ENCODE data around the gene CXorf38. TPM values are rescaled to one million over a fixed set of nuclear protein-coding genes. Genes with fewer than 3 reads are reported as not detected.

Gene CXorf38
- total and polyA plus RNA-seq, 2 donors (not counting 1 experiment from before 2014, with no cell fraction given) = 26.4 to 28.1 TPM

GRCh38 chrX:40628506-40628905 lies 18.9 kb downstream of the CXorf38 start:
- no peak overlapping the region for H2AFZ ChIP-seq (ENCODE audit: insufficient read depth, low read depth, low read length, poor library complexity, severe bottlenecking)
- 100% methylated on average over 4 of the region's 5 CpGs for WGBS (ENCODE audit: insufficient coverage)

GRCh38 chrX:40625294-40625693 lies 22.1 kb downstream of the CXorf38 start:
- Histone ChIP-seq H3K9ac (ENCODE audit: low read length) (no peak overlapping the region), H3K9me3 (ENCODE audit: control extremely low read depth in 1 of 3, control insufficient read depth in 2 of 3, insufficient read depth in 1 of 3, low read length in 2 of 3) (peaks cover 0 to 8% (median 0%) of the 10 kb centered on the region in 3 donors), H2AFZ (ENCODE audit: insufficient read depth, low read depth, low read length, poor library complexity, severe bottlenecking) (no peak overlapping the region), H3K4me1 (ENCODE audit: control insufficient read depth in 2 of 2, insufficient read depth in 2 of 2, low read length in 2 of 2) (no peaks in the 10 kb centered on the region), H3K27ac (ENCODE audit: low read length in 2 of 2) (no peak overlapping the region), H3K27me3 (replicated peaks in 1 of 4; ENCODE audit: control extremely low read depth in 1 of 4, control insufficient read depth in 3 of 4, insufficient read depth in 4 of 4, low read length in 3 of 4) (no peaks in the 10 kb centered on the region), H3K4me3 (ENCODE audit: control extremely low read depth in 1 of 5, extremely low read depth in 1 of 5, insufficient read depth in 1 of 5, low read depth in 2 of 5, low read length in 4 of 5) (no peak overlapping the region), H3K79me2 (ENCODE audit: control insufficient read depth, insufficient read depth, low read length) (no peaks in the 10 kb centered on the region), H3K36me3 (replicated peaks in 1 of 2; ENCODE audit: control extremely low read depth in 1 of 2, control insufficient read depth in 1 of 2, extremely low read depth in 1 of 2, insufficient read depth in 2 of 2, low read length in 1 of 2) (peaks cover 0 to 19% of the 10 kb centered on the region in 2 experiments), H3K4me2 (replicated peaks; ENCODE audit: low read depth, low read length, poor library complexity, severe bottlenecking) (no peak overlapping the region), H4K20me1 (ENCODE audit: control insufficient read depth, insufficient read depth, low read length, poor library complexity, severe bottlenecking) (no peaks in the 10 kb centered on the region)
- H3K4me1 Mint-ChIP-seq = no peaks in the 10 kb centered on the region
- ATAC-seq (ENCODE audit: low read depth) (no peak), DNase-seq (no peak)
- no peak overlapping the region for H3K27ac Mint-ChIP-seq
- ChIA-PET CTCF (no interaction called here), POLR2A (no interaction called here)
- intact Hi-C loops (cut with micrococcal nuclease) = no loop called here
- no peaks in the 10 kb centered on the region for H3K27me3 Mint-ChIP-seq
- no peaks in the 10 kb centered on the region for H3K9me3 Mint-ChIP-seq (ENCODE audit: insufficient read depth)
- no peak for TF ChIP-seq EZH2 (IDR thresholded peaks at IDR 0.05; ENCODE audit: borderline replicate concordance, insufficient read depth, low read depth, low read length, poor library complexity, severe bottlenecking)
- H3K4me3 Mint-ChIP-seq = no peak overlapping the region
- WGBS (ENCODE audit: insufficient coverage) = 100% methylated on average over 1 of the region's 4 CpGs

More at GRCh38 chrX:40628506-40628905, 18.9 kb downstream of the CXorf38 start:
- intact Hi-C loops (cut with micrococcal nuclease) = no loop called here
- Histone ChIP-seq H3K27me3 (replicated peaks in 1 of 4; ENCODE audit: control extremely low read depth in 1 of 4, control insufficient read depth in 3 of 4, insufficient read depth in 4 of 4, low read length in 3 of 4) (no peaks in the 10 kb centered on the region), H3K79me2 (ENCODE audit: control insufficient read depth, insufficient read depth, low read length) (peaks cover under 1% of the 10 kb centered on the region), H3K27ac (ENCODE audit: low read length in 2 of 2) (no peak overlapping the region), H3K4me2 (replicated peaks; ENCODE audit: low read depth, low read length, poor library complexity, severe bottlenecking) (no peak overlapping the region), H3K9me3 (ENCODE audit: control extremely low read depth in 1 of 3, control insufficient read depth in 2 of 3, insufficient read depth in 1 of 3, low read length in 2 of 3) (no peaks in the 10 kb centered on the region), H3K4me3 (ENCODE audit: control extremely low read depth in 1 of 5, extremely low read depth in 1 of 5, insufficient read depth in 1 of 5, low read depth in 2 of 5, low read length in 4 of 5) (no peak overlapping the region), H3K4me1 (ENCODE audit: control insufficient read depth in 2 of 2, insufficient read depth in 2 of 2, low read length in 2 of 2) (peaks cover 14 to 15% of the 10 kb centered on the region in 2 donors), H3K36me3 (replicated peaks in 1 of 2; ENCODE audit: control extremely low read depth in 1 of 2, control insufficient read depth in 1 of 2, extremely low read depth in 1 of 2, insufficient read depth in 2 of 2, low read length in 1 of 2) (peaks cover 0 to 32% of the 10 kb centered on the region in 2 experiments), H4K20me1 (ENCODE audit: control insufficient read depth, insufficient read depth, low read length, poor library complexity, severe bottlenecking) (peaks cover 22% of the 10 kb centered on the region), H3K9ac (ENCODE audit: low read length) (no peak overlapping the region)
- no peak overlapping the region for H3K4me3 Mint-ChIP-seq
- ATAC-seq (ENCODE audit: low read depth) (no peak), DNase-seq (no peak)
- H3K9me3 Mint-ChIP-seq (ENCODE audit: insufficient read depth) = no peaks in the 10 kb centered on the region
- H3K27ac Mint-ChIP-seq = no peak overlapping the region
- no peaks in the 10 kb centered on the region for H3K27me3 Mint-ChIP-seq
- ChIA-PET CTCF (no interaction called here), POLR2A (no interaction called here)
- TF ChIP-seq EZH2 (IDR thresholded peaks at IDR 0.05; ENCODE audit: borderline replicate concordance, insufficient read depth, low read depth, low read length, poor library complexity, severe bottlenecking) (no peak), CTCF (IDR thresholded peaks at IDR 0.05) (no peak)
- H3K4me1 Mint-ChIP-seq = peaks cover 16% of the 10 kb centered on the region

Data from B cell (primary cell).